Measurements from ENCODE around the gene ST7. TPM values are rescaled to one million over a fixed set of nuclear protein-coding genes. Genes with fewer than 3 reads are reported as not detected.
"Not testable (repeated sequence)": the region's sequence is repeated elsewhere in the genome, so short reads cannot be mapped to it uniquely, and the experiment has no call there.

ST7 gene
- total RNA-seq, 2 experiments from 2014 or later: 6.7 to 7.4 TPM

DNA sequence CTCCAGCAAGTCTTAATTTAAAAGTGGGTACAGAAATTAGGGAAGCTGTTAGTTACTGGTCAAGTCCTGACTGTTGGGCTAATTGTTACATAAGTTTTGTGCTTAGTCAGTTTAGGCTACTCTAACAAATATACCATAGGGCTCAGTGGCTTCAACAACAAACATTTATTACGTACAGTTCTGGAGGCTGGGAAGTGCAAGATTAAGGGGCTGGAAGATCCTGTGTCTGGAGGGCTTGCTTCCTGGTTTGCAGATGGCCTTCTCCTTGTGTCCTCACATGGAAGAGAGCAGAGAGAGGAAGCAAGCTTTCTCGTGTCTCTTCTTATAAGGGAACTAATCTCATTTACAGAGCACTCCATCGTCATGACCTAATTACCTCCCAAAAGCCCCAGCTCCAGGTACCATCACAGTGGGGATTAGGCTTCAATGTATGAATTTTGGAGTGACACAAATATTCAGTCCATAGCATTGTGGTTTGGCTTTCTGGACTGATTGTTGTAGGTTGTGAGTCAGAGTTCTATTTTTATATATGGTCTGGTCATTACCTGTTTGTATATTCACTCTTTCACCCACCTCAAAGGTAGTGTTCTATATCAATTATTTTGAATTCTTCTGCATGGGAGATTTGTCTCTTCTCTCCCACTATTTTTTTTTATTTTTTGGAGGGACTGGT is 17.1 kb downstream of the ST7 start:
- Mint-ChIP-seq H3K4me3 (no peak overlapping the region), H3K27me3 (no peaks in the 10 kb centered on the region), H3K36me3 (ENCODE audit: low read depth) (peaks cover 3% of the 10 kb centered on the region), H3K9me3 (no peaks in the 10 kb centered on the region), H3K27ac (no peak overlapping the region), H3K4me1 (peaks cover 9% of the 10 kb centered on the region)
- ChIA-PET POLR2A (no interaction called here), CTCF (interaction anchor here (0.9 to 2.7 kb wide), 3 partner anchors 14 to 242 kb away, joined by 3 to 9 read pairs (median 4); no protein-coding TSS in a partner anchor)
- DNase-seq: no peak

DNA sequence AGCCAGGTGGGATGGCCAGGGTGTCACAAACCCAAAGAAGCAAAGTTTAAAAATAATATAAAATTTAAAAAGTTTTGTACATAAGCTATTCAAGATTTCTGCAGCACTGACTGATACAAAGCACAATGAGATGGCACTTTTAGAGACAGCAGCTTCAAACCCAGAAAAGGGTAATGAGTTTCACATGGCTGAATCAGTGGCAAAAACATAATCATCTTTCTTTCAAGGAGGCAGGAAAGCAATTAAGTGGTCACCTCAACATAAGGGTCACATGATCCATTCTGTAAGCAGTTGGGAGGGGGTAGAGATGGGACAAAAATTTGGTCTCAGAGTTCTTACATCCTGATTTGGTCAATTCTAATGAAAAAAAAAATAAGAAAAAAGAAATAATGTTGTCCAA is 17.9 kb downstream of the ST7 start:
- H3K27me3 Mint-ChIP-seq; H3K27ac Mint-ChIP-seq; DNase-seq; H3K4me3 Mint-ChIP-seq; H3K9me3 Mint-ChIP-seq; H3K4me1 Mint-ChIP-seq; H3K36me3 Mint-ChIP-seq (ENCODE audit: low read depth); POLR2A ChIA-PET: not testable (repeated sequence)
- CTCF ChIA-PET: interaction anchor here (2.7 kb wide), 1 partner anchor 13 kb away, joined by 9 read pairs; no protein-coding TSS in a partner anchor

DNA sequence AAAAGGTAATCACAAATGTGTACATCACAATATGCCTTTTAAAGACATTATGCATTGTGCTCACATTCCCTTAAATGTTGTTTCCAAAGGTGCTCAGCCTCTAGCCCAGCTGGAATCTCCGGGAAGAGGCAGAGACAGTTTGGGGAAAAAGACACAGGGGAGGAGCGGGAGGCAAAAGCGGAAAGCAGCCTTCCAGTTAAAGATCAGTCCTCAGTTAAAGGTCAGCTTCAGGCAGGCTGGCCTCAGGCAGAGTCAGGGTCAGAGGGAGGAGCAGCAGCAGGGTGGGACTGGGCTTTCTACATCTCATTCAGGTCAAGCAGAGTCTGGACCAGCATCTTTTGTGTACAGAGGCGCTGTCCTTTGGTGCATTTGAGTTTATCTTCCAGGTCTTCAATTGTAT is 18.6 kb downstream of the ST7 start:
- peaks cover 3% of the 10 kb centered on the region for H3K36me3 Mint-ChIP-seq (ENCODE audit: low read depth)
- H3K4me3 Mint-ChIP-seq: no peak overlapping the region
- no peak for DNase-seq
- no peaks in the 10 kb centered on the region for H3K9me3 Mint-ChIP-seq
- H3K27ac Mint-ChIP-seq: no peak overlapping the region
- H3K27me3 Mint-ChIP-seq: no peaks in the 10 kb centered on the region
- CTCF ChIA-PET: interaction anchor here (1.3 to 2.7 kb wide), 2 partner anchors 12 to 148 kb away, joined by 3 to 9 read pairs; no protein-coding TSS in a partner anchor
- peaks cover 9% of the 10 kb centered on the region for H3K4me1 Mint-ChIP-seq
- POLR2A ChIA-PET: no interaction called here

DNA sequence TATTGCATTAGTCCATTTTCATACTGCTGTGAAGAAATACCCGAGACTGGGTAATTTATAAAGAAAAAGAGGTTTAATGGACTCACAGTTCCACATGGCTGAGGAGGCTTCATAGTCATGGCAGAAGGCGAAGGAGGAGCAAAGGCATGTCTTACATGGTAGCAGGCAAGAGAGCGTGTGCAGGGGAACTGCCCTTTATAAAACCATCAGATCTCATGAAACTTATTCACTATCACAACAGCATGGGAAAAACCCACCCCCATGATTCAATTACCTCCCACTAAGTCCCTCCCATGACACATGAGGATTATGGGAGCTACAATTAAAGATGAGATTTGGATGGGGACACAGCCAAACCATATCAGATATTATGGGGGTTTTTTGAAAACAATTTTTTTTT is 21.7 kb downstream of the ST7 start:
- H3K9me3 Mint-ChIP-seq; H3K27me3 Mint-ChIP-seq; H3K4me3 Mint-ChIP-seq; POLR2A ChIA-PET; H3K4me1 Mint-ChIP-seq; H3K27ac Mint-ChIP-seq; DNase-seq; H3K36me3 Mint-ChIP-seq (ENCODE audit: low read depth): not testable (repeated sequence)
- CTCF ChIA-PET: interaction anchor here (1.0 kb wide), 1 partner anchor 12 kb away, joined by 3 read pairs; no protein-coding TSS in a partner anchor

DNA sequence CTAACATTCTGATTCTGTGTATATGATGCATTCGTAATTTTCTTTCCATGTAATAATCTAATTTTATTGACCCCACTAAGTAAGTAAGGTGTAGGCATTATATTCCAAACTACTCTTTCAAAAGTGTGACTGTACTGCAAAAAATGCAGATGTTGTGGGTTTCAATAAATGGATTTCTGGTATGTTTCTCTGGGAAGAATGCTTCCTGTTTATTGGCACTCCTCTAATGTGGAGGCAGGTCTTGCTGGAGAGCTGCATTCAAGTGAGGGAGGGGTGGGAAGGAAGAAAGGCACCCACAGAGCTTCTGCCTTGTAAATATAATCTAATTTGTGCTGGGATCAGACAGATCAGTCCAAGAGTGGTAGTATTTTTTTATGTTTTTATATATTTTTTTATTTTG is 23.9 kb downstream of the ST7 start:
- Mint-ChIP-seq H3K4me1 (no peaks in the 10 kb centered on the region), H3K27me3 (no peaks in the 10 kb centered on the region), H3K36me3 (ENCODE audit: low read depth) (peaks cover 3% of the 10 kb centered on the region), H3K27ac (no peak overlapping the region), H3K9me3 (no peaks in the 10 kb centered on the region), H3K4me3 (no peak overlapping the region)
- CTCF ChIA-PET: no interaction called here
- DNase-seq: no peak
- POLR2A ChIA-PET: no interaction called here

DNA sequence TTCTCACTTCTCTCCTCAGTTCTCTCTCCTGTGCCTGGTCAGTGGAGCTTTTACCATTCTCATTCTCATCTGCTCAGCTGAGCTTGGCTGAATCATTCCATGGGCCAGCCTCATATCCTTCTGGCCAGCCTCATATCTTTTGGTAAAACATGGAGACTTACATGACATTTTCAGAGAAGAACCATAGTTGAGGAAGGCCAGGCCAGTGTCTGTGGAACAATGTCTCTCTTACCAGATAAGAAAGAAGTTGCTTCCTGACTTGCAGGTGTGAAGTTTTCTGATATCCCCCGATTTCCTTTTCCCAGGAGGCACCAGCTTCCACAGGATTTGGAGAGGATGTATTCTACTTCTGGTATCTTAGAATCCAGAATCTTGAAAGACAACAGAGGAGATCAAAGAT is 24.7 kb downstream of the ST7 start:
- Mint-ChIP-seq H3K36me3 (ENCODE audit: low read depth) (no peaks in the 10 kb centered on the region), H3K27me3 (no peaks in the 10 kb centered on the region), H3K4me3 (no peak overlapping the region), H3K9me3 (no peaks in the 10 kb centered on the region), H3K4me1 (no peaks in the 10 kb centered on the region), H3K27ac (no peak overlapping the region)
- no peak for DNase-seq
- CTCF ChIA-PET: no interaction called here
- POLR2A ChIA-PET: no interaction called here

DNA sequence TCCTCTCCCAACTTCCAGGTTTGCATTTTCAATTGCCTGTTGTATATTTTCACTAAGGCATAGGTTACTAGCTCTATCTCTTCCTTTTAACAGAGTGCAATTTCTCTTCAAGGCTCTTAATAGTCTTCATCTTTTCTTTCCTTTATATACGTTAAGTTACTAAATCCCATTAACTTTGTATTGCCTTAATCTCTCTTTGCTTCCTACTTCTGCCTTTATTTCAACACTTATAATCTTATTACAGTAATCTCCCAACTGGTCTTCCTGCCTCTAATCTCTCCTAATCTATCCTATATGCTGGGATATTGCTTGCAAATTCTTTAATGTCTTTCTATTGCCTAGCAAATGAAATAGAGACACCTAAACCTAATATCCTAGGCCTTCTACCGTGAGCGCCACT is 26.1 kb downstream of the ST7 start:
- H3K27ac Mint-ChIP-seq: no peak overlapping the region
- H3K27me3 Mint-ChIP-seq: no peaks in the 10 kb centered on the region
- H3K9me3 Mint-ChIP-seq: no peaks in the 10 kb centered on the region
- DNase-seq: no peak
- H3K4me3 Mint-ChIP-seq: no peak overlapping the region
- ChIA-PET POLR2A (no interaction called here), CTCF (no interaction called here)
- H3K36me3 Mint-ChIP-seq (ENCODE audit: low read depth): no peaks in the 10 kb centered on the region
- H3K4me1 Mint-ChIP-seq: no peaks in the 10 kb centered on the region

DNA sequence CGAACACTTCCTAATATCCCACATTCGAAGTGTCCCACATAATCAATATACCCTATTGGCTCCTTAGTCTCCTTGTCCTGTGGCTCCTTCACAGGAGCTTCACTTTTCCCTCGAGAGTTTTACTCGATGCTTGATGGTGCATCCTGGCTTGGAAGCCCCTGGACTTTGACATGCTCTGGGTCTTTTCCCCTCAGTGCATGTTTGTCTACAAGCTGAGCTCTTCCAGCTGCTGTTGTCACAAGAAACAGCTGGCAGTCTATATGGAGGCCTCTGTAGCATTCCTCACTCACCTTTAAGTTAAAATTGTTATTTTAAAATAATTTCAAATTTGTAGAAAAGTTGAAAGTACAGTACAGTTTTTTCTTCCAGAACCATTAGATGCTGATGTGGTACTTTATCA is 27.1 kb downstream of the ST7 start:
- Mint-ChIP-seq H3K9me3 (no peaks in the 10 kb centered on the region), H3K27me3 (no peaks in the 10 kb centered on the region), H3K4me1 (no peaks in the 10 kb centered on the region), H3K27ac (no peak overlapping the region), H3K36me3 (ENCODE audit: low read depth) (no peaks in the 10 kb centered on the region), H3K4me3 (no peak overlapping the region)
- POLR2A ChIA-PET: no interaction called here
- CTCF ChIA-PET: no interaction called here
- DNase-seq: no peak

DNA sequence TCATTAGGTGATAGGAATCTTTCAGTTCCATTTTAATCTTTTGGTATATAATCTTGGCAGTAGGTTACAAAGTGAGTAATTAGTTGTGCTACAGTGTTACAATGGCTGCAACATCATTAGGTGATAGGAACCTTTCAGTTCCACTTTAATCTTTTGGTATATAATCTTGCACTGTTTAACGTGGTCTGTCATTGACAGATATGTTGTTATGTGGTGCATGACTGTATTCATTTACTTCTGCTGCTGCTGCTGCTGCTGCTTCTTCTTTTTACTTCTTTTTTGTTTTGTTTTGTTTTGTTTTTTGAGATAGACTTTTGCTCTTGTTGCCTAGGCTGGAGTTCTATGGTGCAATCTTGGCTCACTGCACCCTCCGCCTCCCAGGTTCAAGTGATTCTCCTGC is 28.6 kb downstream of the ST7 start:
- Mint-ChIP-seq H3K27ac (no peak overlapping the region), H3K4me1 (no peaks in the 10 kb centered on the region), H3K4me3 (no peak overlapping the region), H3K27me3 (no peaks in the 10 kb centered on the region), H3K36me3 (ENCODE audit: low read depth) (no peaks in the 10 kb centered on the region), H3K9me3 (no peaks in the 10 kb centered on the region)
- CTCF ChIA-PET: interaction anchor here (0.5 kb wide), 1 partner anchor 30 kb away, joined by 3 read pairs; no protein-coding TSS in a partner anchor
- POLR2A ChIA-PET: no interaction called here
- DNase-seq: no peak

DNA sequence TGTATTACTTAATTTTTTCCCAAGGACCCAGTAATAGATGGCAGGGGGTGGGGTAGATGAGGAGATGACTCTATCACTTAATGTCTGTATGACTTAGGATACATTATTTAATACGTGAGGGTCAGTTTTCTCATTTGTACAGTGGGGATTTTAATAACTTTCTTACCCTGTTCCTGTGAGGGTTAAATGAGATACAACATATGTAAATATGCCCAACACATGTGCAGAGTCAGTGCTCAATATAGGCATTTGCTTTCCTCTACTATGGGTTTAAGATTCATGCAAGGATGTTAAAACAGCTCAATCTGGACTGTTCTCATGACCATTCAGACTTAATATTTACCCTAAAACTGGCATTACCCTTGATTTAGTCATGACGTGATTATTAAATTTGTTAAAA is 31.2 kb downstream of the ST7 start:
- ChIA-PET CTCF (interaction anchor here (1.0 to 8.8 kb wide), 12 partner anchors 11 to 150 kb away, joined by 3 to 198 read pairs (median 6); partner anchors contain the start of gene ST7), POLR2A (no interaction called here)
- Mint-ChIP-seq H3K4me1 (no peaks in the 10 kb centered on the region), H3K9me3 (no peaks in the 10 kb centered on the region), H3K27ac (no peak overlapping the region), H3K27me3 (no peaks in the 10 kb centered on the region), H3K4me3 (no peak overlapping the region), H3K36me3 (ENCODE audit: low read depth) (no peaks in the 10 kb centered on the region)
- DNase-seq: no peak

DNA sequence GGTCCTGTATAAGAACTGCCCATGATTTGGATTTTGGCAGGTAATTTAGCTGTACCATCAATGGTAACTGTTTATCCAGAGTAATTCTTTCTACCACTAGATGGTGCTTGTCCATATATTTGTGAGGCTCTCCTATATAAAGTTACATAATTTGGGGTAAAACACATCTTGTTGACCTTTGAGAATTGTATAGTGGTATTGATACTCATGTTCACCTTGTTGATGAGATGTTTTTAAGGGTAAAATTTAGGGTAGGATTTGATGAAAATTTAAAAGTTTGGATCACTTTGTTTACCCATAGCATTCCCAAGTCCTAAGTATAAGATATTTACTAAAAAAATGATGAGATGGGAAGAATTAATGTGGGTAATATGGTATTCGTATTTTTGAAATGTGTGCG is 31.6 kb downstream of the ST7 start:
- H3K27ac Mint-ChIP-seq: no peak overlapping the region

DNA sequence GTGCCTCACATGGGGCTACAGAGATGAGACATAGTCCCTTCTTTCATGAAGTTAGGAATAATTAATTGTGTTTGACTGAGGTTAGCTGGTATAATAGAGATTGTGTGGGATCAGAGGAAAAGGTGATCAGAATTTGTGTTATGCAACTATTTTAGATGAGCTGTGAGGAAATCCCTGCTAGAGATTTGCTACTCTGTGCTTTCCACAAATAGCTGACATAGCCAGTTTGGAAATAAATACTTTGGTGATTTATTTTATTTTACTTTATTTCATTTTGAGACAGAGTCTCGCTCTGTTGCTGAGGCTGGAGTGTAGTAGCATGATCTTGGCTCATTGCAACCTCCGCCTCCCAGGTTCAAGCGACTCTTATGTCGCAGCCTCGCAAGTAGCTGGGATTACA is 32.3 kb downstream of the ST7 start:
- Mint-ChIP-seq H3K27me3 (no peaks in the 10 kb centered on the region), H3K9me3 (no peaks in the 10 kb centered on the region), H3K4me3 (no peak overlapping the region), H3K36me3 (ENCODE audit: low read depth) (no peaks in the 10 kb centered on the region), H3K4me1 (no peaks in the 10 kb centered on the region), H3K27ac (no peak overlapping the region)
- DNase-seq: no peak
- POLR2A ChIA-PET: no interaction called here
- CTCF ChIA-PET: interaction anchor here (0.6 to 8.8 kb wide), 11 partner anchors 19 to 144 kb away, joined by 3 to 198 read pairs (median 5); partner anchors contain the start of gene ST7

More for the DNA sequence above, 31.6 kb downstream of the ST7 start:
- no peaks in the 10 kb centered on the region for H3K4me1 Mint-ChIP-seq
- H3K36me3 Mint-ChIP-seq (ENCODE audit: low read depth): no peaks in the 10 kb centered on the region
- CTCF ChIA-PET: interaction anchor here (0.7 to 8.8 kb wide), 15 partner anchors 10 to 150 kb away, joined by 3 to 198 read pairs (median 6); partner anchors contain the start of gene ST7
- no peak for DNase-seq
- POLR2A ChIA-PET: no interaction called here
- no peaks in the 10 kb centered on the region for H3K27me3 Mint-ChIP-seq
- H3K9me3 Mint-ChIP-seq: no peaks in the 10 kb centered on the region
- no peak overlapping the region for H3K4me3 Mint-ChIP-seq

DNA sequence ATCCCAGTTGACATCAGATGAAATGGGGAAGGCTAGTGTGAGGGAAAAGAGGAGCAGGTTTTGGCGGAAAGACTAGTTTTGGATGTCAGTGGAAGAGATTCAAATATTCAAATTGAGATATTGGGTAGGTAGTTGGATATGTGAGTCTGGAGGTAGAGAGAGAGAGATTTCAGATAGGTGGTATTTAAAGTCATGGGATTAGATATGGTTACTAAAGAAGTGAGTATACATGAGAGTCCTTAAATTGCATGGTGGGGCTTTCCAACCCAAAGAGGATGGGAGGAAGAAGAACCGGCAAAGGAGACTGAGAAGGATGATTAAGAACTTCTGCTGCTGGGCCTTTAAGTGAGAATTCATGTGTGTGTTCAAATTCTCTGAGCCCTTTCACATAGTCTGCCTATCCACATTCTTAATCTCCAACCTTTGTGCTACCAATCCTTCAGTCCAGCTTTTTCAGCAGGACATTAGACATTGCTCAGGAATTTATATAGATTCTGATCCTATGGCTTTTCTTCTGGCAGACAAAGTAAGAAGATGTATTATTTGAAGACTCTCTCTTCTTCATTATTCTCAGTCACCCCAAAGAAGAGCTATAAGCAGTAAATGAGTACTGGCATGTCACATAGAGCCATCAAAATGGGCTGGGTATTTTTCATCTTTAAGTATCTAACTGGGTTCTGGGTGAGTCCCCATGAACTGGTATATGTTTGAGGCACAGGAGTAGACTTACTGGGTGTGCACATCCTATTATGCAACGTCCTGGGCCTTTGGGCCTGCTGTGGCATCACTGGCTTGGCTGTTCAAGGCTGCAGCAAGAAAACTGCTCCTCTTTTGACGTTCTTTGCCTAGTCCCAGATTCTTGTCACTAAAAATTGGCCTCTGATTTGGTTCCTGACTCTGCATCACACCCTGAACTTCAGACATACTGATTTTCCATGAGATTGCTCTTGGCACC is 33.6 kb downstream of the ST7 start:
- ChIA-PET POLR2A (interaction anchor here (0.9 kb wide), 1 partner anchor 25 kb away, joined by 3 read pairs; no protein-coding TSS in a partner anchor), CTCF (interaction anchor here (0.6 to 8.8 kb wide), 7 partner anchors 11 to 136 kb away, joined by 3 to 198 read pairs (median 7); no protein-coding TSS in a partner anchor)
- Mint-ChIP-seq H3K27me3 (no peaks in the 10 kb centered on the region), H3K27ac (no peak overlapping the region), H3K9me3 (no peaks in the 10 kb centered on the region), H3K36me3 (ENCODE audit: low read depth) (no peaks in the 10 kb centered on the region), H3K4me3 (no peak overlapping the region), H3K4me1 (no peaks in the 10 kb centered on the region)
- no peak for DNase-seq

Measured in activated CD4-positive, alpha-beta memory T cell treated with anti-CD3 and anti-CD28 coated beads, Interleukin-2, amount 10 ng/mL, durations not matched to agents 7 days and 5 days (primary cell).